ENCODE results near the gene AUTS2.

AUTS2 gene

GRCh38 chr7:70347463-70348254 is 749.4 kb downstream of the AUTS2 start:
- no peak for TF ChIP-seq CTCF (IDR thresholded peaks at IDR 0.05; ENCODE audit: borderline replicate concordance, insufficient read depth, low read depth, low read length)
- no peak overlapping the region for H3K4me3 ChIP-seq (ENCODE audit: low read depth, low read length)

GRCh38 chr7:70349031-70349430 is 750.8 kb downstream of the AUTS2 start:
- no peak for TF ChIP-seq CTCF (IDR thresholded peaks at IDR 0.05; ENCODE audit: borderline replicate concordance, insufficient read depth, low read depth, low read length)
- no peak overlapping the region for H3K4me3 ChIP-seq (ENCODE audit: low read depth, low read length)

- no peak for TF ChIP-seq CTCF (IDR thresholded peaks at IDR 0.05; ENCODE audit: borderline replicate concordance, insufficient read depth, low read depth, low read length)
- no peak overlapping the region for H3K4me3 ChIP-seq (ENCODE audit: low read depth, low read length)
Observed at GRCh38 chr7:70349819-70350218, 751.5 kb downstream of the AUTS2 start.

DNA sequence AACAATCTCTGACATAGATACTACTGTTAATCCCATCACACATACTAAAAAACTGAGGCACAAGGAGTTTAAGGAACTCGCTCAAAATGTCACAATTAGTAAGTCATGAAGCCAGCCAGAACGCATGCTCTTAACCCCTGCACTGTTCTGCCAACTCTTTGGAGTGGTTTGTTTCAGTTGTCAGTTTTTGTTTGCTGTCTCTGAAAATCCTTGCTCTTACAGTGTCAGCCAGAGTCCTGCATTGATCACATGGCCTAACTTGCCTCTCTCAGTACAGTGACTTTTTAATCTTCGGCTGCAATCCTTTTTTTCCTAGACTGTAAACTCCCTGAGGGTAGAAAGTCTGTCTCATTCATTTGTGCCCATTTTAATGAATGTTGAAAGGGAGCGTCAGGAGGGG is 753.8 kb downstream of the AUTS2 start:
- TF ChIP-seq CTCF (IDR thresholded peaks at IDR 0.05; ENCODE audit: borderline replicate concordance, insufficient read depth, low read depth, low read length), result no peak
- H3K4me3 ChIP-seq (ENCODE audit: low read depth, low read length), result no peak overlapping the region

DNA sequence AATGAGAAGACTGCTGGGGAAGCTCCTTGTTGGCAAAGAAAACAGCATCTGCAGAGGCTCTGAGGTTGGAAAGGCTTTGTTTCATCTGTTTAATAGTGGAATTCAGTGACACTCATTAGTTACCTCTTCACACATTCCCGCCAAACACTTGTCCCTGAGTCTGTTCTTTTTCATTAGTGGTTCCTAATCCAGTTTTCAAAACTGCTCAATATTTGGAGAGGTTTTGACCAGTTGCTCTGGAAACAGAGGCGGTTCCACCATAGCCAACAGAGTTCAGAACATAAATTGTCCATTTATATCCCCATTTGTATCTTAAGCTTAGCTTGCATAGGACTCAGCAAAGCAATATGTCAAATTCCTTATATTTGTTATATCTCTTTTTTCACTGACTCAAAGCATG is 754.6 kb downstream of the AUTS2 start:
- TF ChIP-seq CTCF (IDR thresholded peaks at IDR 0.05; ENCODE audit: borderline replicate concordance, insufficient read depth, low read depth, low read length), result no peak
- H3K4me3 ChIP-seq (ENCODE audit: low read depth, low read length), result no peak overlapping the region

DNA sequence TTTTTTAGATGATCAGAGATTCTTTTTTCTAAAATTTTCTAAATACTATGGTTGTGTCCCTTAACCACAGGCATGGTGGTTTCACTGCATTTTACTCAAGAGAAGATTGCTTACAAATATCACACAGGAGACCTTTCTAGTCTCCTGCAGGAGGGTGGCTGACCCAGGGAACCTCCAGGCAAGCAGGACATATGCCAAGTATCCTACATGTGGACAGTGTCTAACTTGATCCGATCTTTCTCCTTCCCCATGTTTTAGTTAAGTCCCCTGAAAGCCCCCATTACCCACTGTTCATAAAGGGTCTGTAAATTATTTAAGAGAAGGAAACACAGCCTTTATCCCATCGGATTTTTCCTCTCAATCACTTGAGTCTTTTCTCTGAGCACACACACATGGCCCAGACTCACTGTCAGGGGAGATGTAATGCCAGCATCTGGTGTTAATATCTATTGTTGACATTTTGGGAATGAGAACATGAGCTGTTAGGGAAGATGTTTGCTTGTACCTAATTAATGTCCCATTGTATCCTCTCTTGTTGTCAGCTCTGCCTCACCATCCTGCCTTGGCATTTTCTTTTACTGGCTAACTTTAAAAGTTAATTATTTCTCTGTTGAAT is 755.2 kb downstream of the AUTS2 start:
- no peak for TF ChIP-seq CTCF (IDR thresholded peaks at IDR 0.05; ENCODE audit: borderline replicate concordance, insufficient read depth, low read depth, low read length)
- no peak overlapping the region for H3K4me3 ChIP-seq (ENCODE audit: low read depth, low read length)

DNA sequence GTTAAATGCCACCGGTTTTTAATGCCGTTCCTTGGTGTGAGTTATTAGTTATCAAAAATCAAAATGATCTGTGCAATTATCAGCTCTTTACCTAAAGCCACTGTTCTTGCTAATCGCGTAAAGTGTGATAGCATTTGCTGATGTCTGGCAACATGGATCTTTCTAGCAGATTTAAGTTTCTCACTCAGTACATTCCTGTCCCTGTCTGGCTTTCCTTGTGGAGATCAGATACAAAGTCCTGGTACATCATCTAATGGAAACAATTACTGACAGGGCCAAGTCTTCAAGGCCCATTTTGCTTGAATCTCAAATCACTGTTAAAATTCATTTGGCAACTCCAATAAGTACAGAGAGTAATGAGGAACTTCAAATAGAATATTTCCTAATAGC is 755.7 kb downstream of the AUTS2 start:
- H3K4me3 ChIP-seq (ENCODE audit: low read depth, low read length), result no peak overlapping the region
- no peak for TF ChIP-seq CTCF (IDR thresholded peaks at IDR 0.05; ENCODE audit: borderline replicate concordance, insufficient read depth, low read depth, low read length)

Measured in GM12875 (cell line).